ENCODE results near the gene BMPER. TPM values are rescaled to one million over a fixed set of nuclear protein-coding genes. Genes with fewer than 3 reads are reported as not detected.

BMPER gene
- total RNA-seq, 2 experiments from 2014 or later = not detected

DNA sequence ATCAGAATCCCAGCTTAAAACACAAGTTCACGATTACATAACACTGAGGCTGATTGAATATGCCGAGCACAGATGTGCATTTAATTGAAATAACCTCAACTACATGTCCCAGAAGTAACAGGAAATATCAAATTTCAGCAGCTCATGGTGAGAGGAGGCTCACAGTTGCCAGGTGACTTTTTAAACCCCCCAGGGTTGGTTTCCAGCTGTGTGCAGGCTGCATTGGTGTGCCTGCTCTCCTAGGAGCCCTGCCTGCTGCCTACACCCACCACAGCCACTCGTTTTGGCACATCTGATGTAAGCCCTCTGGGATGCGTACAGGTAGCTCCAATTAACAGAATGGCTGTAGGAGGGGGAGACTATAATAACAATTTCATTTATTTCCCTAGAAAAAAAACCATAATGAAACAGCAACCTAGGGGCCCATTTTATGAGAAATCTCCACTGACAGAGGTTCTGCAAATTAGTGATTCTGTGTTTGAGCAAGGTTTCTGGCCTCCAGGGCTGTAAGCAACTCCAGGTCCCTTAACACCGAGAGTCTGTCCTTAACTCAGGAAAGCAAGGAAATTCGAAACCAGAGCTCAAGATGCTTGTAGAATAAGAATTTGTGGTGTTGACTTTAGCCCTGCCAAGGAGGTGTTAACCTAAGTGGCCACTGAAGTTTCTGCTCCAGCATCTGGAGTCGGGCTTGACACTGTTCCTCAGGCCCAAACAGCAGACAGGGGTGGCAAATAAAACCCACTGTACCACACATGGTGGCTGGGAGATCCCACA, 161.9 kb downstream of the BMPER start:
- Mint-ChIP-seq H3K4me1 (ENCODE audit: low read depth) (no peaks in the 10 kb centered on the region), H3K9me3 (no peaks in the 10 kb centered on the region), H3K4me3 (no peak overlapping the region), H3K27ac (no peak overlapping the region), H3K27me3 (ENCODE audit: low read depth) (no peaks in the 10 kb centered on the region), H3K36me3 (ENCODE audit: low read depth) (no peaks in the 10 kb centered on the region)
- intact Hi-C loops (cut with micrococcal nuclease) = no loop called here
- CTCF ChIA-PET = no interaction called here
- DNase-seq = no peak

DNA sequence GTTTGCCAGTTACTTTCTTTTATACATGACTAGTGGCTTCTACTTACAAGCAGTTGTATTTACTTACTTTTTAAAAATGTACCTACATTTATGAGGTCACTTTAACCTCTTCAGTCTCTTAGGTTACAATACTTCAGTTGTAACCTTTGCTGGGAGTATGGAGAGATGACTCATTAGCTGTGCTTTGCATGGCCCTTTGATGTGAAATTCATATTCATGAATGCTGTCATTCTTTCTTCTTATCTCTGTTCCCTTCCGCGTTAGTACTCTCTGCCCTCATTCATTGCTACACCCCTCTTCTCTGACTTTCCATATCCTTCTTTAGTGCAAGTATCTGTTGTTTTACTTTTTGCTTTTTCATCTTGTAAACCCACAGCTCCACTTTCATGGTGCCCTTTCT, 164.3 kb downstream of the BMPER start:
- intact Hi-C loops (cut with micrococcal nuclease) = no loop called here
- Mint-ChIP-seq H3K27me3 (ENCODE audit: low read depth) (peaks cover 2% of the 10 kb centered on the region), H3K36me3 (ENCODE audit: low read depth) (no peaks in the 10 kb centered on the region), H3K27ac (no peak overlapping the region), H3K4me3 (no peak overlapping the region), H3K9me3 (no peaks in the 10 kb centered on the region), H3K4me1 (ENCODE audit: low read depth) (no peaks in the 10 kb centered on the region)
- DNase-seq = no peak
- CTCF ChIA-PET = no interaction called here

DNA sequence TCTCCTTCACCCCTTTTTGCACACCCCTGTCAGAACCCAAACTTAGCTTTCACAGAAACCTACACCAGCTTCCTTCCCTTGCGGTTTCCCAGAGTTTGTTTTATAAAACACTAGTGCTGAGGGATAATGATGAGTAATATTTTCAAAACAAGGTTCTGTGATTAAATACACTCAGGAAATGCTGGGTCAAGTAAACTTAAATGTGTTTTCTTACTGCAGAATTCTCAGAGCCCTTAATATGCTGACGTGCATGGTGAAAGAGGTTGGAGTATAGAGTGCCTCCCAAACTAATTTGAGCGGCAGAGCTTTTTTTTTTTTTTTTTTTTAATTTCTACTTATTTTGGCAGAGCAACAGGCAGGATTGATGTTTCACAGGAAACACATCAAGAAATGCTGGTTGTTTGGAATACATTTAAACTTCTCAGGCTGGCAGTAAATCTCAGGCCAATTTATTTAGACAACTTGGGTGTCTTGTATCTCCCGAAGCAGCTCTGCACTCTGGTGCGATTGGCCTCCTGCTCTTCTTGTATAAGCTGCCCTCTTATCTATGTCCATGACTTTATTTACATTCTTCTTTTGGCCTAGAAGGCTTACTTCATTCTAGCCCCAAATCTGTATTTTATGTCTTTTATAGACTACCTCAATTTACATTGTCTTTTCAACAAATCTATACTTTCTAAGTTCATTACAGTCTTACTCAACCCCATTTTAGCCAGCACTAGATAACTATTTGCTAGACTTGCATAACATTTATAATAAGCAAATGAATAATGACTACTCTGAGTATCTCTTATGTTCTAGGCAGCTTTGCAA, 165.4 kb downstream of the BMPER start:
- H3K27ac Mint-ChIP-seq = no peak overlapping the region
- H3K36me3 Mint-ChIP-seq (ENCODE audit: low read depth) = no peaks in the 10 kb centered on the region
- H3K9me3 Mint-ChIP-seq = no peaks in the 10 kb centered on the region
- intact Hi-C loops (cut with micrococcal nuclease) = no loop called here
- H3K4me1 Mint-ChIP-seq (ENCODE audit: low read depth) = no peaks in the 10 kb centered on the region
- CTCF ChIA-PET = no interaction called here
- no peak overlapping the region for H3K4me3 Mint-ChIP-seq
- DNase-seq = no peak
- peaks cover 2% of the 10 kb centered on the region for H3K27me3 Mint-ChIP-seq (ENCODE audit: low read depth)

DNA sequence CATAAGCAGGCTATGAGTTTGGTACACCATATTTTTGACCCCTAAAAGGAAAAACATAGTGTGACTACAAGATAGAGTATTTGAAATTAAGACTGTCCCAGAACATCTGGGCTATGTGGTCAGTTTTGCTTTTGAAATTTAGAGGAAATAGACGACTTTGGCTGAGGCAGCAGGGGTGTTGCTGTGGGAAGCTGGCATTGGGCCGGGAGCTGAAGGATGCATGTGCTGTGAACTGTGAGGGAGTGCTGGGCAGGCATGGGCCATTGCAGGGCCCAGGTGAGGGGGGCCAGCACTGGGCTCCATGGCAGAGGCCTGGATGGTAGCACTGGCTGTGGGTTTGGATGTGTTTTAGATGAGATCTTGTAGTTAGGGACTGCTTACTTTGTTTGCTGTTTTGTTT, 168.3 kb downstream of the BMPER start:
- H3K4me1 Mint-ChIP-seq (ENCODE audit: low read depth) = no peaks in the 10 kb centered on the region
- H3K9me3 Mint-ChIP-seq = no peaks in the 10 kb centered on the region
- H3K4me3 Mint-ChIP-seq = no peak overlapping the region
- H3K27ac Mint-ChIP-seq = no peak overlapping the region
- CTCF ChIA-PET = interaction anchor here (0.6 kb wide), 1 partner anchor 141 kb away, joined by 3 read pairs; no protein-coding TSS in a partner anchor
- no peaks in the 10 kb centered on the region for H3K36me3 Mint-ChIP-seq (ENCODE audit: low read depth)
- peaks cover 2% of the 10 kb centered on the region for H3K27me3 Mint-ChIP-seq (ENCODE audit: low read depth)
- DNase-seq = no peak
- intact Hi-C loops (cut with micrococcal nuclease) = no loop called here

DNA sequence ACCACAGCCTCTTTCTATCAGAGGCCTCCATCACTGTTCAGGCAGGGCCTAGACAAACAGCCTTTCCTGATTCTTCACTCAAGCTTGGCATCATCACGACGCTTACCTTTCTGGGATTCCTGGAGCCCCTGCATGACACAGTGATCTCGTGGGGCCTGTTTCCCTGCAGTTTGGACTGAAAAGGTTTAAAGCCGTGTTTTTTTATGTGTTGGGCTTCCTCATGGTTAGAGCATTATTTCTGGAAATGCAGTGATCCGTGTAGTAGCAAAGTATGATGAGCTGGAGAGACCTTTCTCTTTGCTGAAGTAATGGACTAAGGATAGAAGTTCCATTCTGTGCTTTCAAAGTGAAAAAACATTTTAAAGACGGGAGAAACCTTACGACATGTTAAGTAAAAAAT, 169.1 kb downstream of the BMPER start:
- Mint-ChIP-seq H3K4me1 (ENCODE audit: low read depth) (no peaks in the 10 kb centered on the region), H3K36me3 (ENCODE audit: low read depth) (no peaks in the 10 kb centered on the region), H3K9me3 (no peaks in the 10 kb centered on the region), H3K27ac (no peak overlapping the region), H3K4me3 (no peak overlapping the region), H3K27me3 (ENCODE audit: low read depth) (peaks cover 2% of the 10 kb centered on the region)
- DNase-seq = no peak
- CTCF ChIA-PET = interaction anchor here (0.6 kb wide), 1 partner anchor 141 kb away, joined by 3 read pairs; no protein-coding TSS in a partner anchor
- intact Hi-C loops (cut with micrococcal nuclease) = no loop called here

DNA sequence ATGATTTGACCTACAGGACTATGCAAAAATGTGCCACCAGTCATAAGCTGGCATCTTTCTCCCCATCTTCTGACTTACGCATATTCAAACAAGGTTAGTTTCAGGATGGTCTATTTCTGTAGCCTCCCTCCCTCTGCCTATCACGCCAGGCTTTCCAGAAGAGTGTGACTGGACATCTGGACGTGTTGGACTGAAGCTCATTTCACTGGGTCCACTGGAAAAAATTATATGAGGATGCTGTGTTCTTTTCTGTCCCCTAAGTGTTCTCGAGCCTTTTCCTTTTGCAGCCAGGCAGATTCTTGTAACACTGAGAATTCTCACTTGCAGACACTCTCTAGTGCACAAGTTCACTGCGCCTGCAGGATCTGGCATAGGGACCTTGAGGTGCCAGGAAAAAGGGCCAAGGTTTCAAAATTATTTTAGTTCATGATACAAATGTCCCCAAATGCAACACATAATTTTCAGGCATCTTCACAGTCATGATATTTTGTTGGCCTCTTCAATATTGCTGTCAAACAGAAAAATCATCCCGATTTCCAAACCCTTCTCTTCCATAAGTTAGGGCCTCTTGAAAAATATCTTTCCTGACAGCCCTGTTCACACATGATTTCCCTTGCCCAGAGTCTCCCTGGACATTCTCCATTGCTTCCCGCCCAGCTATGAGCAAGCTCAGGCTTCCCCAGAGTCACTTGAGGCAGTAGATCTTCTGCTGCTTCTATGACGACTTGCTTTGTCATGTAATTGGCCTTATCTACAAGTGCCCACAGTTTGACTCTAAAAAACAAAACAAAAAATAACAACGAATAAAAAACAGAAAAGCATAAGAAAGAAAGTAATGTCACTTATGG, 170.4 kb downstream of the BMPER start:
- Mint-ChIP-seq H3K4me1 (ENCODE audit: low read depth) (no peaks in the 10 kb centered on the region), H3K36me3 (ENCODE audit: low read depth) (no peaks in the 10 kb centered on the region), H3K4me3 (no peak overlapping the region), H3K27ac (no peak overlapping the region), H3K9me3 (no peaks in the 10 kb centered on the region), H3K27me3 (ENCODE audit: low read depth) (peaks cover 2% of the 10 kb centered on the region)
- intact Hi-C loops (cut with micrococcal nuclease) = no loop called here
- no peak for DNase-seq
- CTCF ChIA-PET = no interaction called here

DNA sequence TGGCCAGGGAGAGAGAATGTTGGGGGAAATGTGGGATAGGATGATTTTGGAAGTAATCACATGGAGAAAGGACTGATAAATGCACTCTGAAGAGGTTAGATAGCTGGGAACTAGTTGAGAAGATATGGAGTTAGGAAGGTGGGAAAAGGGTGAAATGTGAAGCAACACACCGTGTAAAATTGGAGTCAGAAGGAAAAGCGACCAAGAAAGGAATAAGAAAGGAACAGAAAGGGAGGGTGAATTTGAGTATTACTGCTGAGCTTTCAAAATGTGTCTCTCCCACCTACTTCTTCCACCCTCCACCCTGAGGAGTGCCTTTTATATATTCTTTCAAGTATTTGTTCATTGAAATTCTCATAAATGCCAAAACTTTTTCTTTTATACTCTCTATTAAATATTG, 171.8 kb downstream of the BMPER start:
- DNase-seq = no peak
- Mint-ChIP-seq H3K27ac (no peak overlapping the region), H3K4me3 (no peak overlapping the region), H3K36me3 (ENCODE audit: low read depth) (no peaks in the 10 kb centered on the region), H3K9me3 (no peaks in the 10 kb centered on the region), H3K27me3 (ENCODE audit: low read depth) (peaks cover 2% of the 10 kb centered on the region), H3K4me1 (ENCODE audit: low read depth) (no peaks in the 10 kb centered on the region)
- intact Hi-C loops (cut with micrococcal nuclease) = no loop called here
- CTCF ChIA-PET = interaction anchor here (0.7 kb wide), 1 partner anchor 10 kb away, joined by 5 read pairs; no protein-coding TSS in a partner anchor

DNA sequence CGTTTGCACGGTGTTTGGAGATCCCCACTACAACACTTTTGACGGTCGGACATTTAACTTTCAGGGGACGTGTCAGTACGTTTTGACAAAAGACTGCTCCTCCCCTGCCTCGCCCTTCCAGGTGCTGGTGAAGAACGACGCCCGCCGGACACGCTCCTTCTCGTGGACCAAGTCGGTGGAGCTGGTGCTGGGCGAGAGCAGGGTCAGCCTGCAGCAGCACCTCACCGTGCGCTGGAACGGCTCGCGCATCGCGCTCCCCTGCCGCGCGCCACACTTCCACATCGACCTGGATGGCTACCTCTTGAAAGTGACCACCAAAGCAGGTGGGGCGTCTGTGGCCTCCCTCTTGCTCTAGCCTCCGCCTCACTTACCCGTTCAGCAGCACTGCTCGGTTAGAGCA, 173.5 kb downstream of the BMPER start:
- CTCF ChIA-PET = no interaction called here
- no peaks in the 10 kb centered on the region for H3K9me3 Mint-ChIP-seq
- intact Hi-C loops (cut with micrococcal nuclease) = no loop called here

DNA sequence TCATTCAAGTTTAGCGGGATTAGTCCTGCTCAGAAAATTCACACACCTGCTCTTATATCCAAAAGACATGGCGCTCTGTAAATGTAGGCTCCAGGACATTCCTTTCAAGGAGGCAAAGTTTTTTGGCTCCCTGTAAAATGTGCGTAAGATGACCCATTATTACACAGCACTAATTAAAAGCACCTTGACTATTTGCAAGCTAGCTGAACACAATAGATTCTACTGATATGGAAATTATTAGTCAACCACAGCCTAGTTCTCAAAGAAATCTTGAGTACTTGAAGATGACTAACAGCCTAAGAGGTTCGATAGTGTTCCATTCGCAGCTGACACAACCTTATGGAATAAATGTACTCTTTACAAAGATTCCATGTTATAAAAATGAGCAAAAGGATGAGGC, 175.2 kb downstream of the BMPER start:
- Mint-ChIP-seq H3K27me3 (ENCODE audit: low read depth) (no peaks in the 10 kb centered on the region), H3K36me3 (ENCODE audit: low read depth) (no peaks in the 10 kb centered on the region), H3K4me3 (no peak overlapping the region), H3K27ac (no peak overlapping the region), H3K9me3 (no peaks in the 10 kb centered on the region), H3K4me1 (ENCODE audit: low read depth) (no peaks in the 10 kb centered on the region)
- CTCF ChIA-PET = no interaction called here
- no peak for DNase-seq
- intact Hi-C loops (cut with micrococcal nuclease) = no loop called here

More for the DNA sequence above, 173.5 kb downstream of the BMPER start:
- Mint-ChIP-seq H3K4me1 (ENCODE audit: low read depth) (no peaks in the 10 kb centered on the region), H3K36me3 (ENCODE audit: low read depth) (no peaks in the 10 kb centered on the region), H3K27ac (no peak overlapping the region), H3K27me3 (ENCODE audit: low read depth) (no peaks in the 10 kb centered on the region), H3K4me3 (no peak overlapping the region)
- no peak for DNase-seq

DNA sequence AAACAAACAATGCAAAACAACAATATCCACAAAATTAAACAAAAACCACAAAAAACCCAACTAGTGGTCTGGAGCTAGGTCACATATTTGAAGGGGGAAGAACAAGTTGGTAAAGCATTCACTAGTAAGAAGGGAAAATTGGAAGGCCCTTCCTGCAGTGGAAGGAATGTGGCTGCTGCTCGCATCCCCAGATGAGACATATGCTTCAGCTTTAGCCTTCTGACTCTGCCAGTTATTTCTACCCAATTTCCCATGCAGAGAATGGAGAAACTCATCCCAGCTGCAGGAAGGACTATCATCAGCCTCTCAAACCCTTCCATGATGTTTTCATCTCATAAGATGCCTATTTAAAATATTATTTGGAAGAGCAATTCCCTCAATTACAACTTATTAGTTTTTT, 176.6 kb downstream of the BMPER start:
- no peaks in the 10 kb centered on the region for H3K36me3 Mint-ChIP-seq (ENCODE audit: low read depth)
- no peak overlapping the region for H3K27ac Mint-ChIP-seq
- no peaks in the 10 kb centered on the region for H3K27me3 Mint-ChIP-seq (ENCODE audit: low read depth)
- H3K4me1 Mint-ChIP-seq (ENCODE audit: low read depth) = no peaks in the 10 kb centered on the region
- intact Hi-C loops (cut with micrococcal nuclease) = no loop called here
- no peak overlapping the region for H3K4me3 Mint-ChIP-seq
- CTCF ChIA-PET = no interaction called here
- DNase-seq = no peak
- no peaks in the 10 kb centered on the region for H3K9me3 Mint-ChIP-seq

DNA sequence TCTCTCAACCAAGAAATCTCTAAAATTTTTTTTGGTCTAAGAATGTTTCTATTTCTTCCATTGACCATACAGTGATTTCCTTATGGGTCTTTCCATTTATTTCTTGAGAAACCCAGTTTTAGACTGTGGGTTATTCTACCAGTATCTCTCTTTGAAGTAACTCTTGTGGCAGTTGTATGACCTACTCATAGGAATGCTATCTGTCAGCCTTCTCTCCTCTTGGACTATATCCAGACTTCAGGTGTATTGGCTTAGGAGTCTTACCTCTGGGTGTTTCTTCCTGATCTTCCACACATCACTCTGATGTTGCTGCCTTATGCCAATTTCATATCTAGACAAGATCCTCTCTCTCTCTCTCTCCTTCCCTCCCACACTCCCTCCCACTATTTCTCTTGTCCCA, 178.1 kb downstream of the BMPER start:
- no peaks in the 10 kb centered on the region for H3K27me3 Mint-ChIP-seq (ENCODE audit: low read depth)
- no peaks in the 10 kb centered on the region for H3K36me3 Mint-ChIP-seq (ENCODE audit: low read depth)
- intact Hi-C loops (cut with micrococcal nuclease) = no loop called here

DNA sequence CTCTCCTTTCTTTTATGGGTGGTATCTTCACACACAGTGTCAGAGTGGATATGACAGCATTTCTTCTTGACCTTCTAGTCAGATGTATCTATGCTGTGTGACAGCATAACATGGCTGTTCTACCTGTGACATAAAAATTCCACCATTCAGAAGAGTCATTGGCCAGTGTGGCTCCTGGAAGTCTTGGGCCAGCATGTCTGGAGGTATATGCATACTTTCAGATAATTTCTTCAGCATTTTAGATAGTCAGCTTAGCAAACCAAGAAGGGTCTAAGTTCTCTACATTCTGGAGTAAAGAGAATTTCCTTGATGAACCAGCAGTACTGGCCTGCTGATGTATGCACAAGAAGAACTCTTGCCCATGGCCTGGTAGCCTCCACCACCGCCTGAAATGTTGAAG, 179.3 kb downstream of the BMPER start:
- no peak overlapping the region for H3K27ac Mint-ChIP-seq
- CTCF ChIA-PET = no interaction called here
- intact Hi-C loops (cut with micrococcal nuclease) = no loop called here
- H3K4me3 Mint-ChIP-seq = no peak overlapping the region
- no peaks in the 10 kb centered on the region for H3K27me3 Mint-ChIP-seq (ENCODE audit: low read depth)
- H3K36me3 Mint-ChIP-seq (ENCODE audit: low read depth) = no peaks in the 10 kb centered on the region
- no peaks in the 10 kb centered on the region for H3K4me1 Mint-ChIP-seq (ENCODE audit: low read depth)
- H3K9me3 Mint-ChIP-seq = no peaks in the 10 kb centered on the region
- no peak for DNase-seq

More for the DNA sequence above, 178.1 kb downstream of the BMPER start:
- no peaks in the 10 kb centered on the region for H3K4me1 Mint-ChIP-seq (ENCODE audit: low read depth)
- H3K9me3 Mint-ChIP-seq = no peaks in the 10 kb centered on the region
- no peak overlapping the region for H3K27ac Mint-ChIP-seq
- DNase-seq = no peak
- H3K4me3 Mint-ChIP-seq = no peak overlapping the region
- CTCF ChIA-PET = no interaction called here

Measured in activated naive CD4-positive, alpha-beta T cell treated with anti-CD3 and anti-CD28 coated beads for 36 hours (primary cell).